RWPE1 (cell line): ENCODE data around the gene CNTRL.

ENCODE experiments used
- CTCF ChIA-PET: fragments of 350-600 bp; sonication (Branson Sonifier 250); formaldehyde crosslinking; extraction: SDS; loops from one replicate; lab custom pipeline; 2021; lab: Yijun Ruan, JAX
- POLR2A ChIA-PET: fragments of 400-600 bp; formaldehyde crosslinking; extraction: SDS; loops from one replicate; lab custom pipeline; 2020; ENCODE audit warnings: antibody characterized with exemption; ENCODE audit not compliant: low non-redundant PET; lab: Yijun Ruan, JAX
- DNase-seq: peaks from one replicate; pipeline ENCODE4 v3.0.0; 2012; ENCODE audit warnings: low spot score
- H3K27ac ChIP-seq: fragments of 450-650 bp; 2 replicates; pipeline ENCODE4 v1.5.1; 2017
- CTCF ChIP-seq: fragments of 450-650 bp; conservative IDR thresholded peaks from 2 replicates; pipeline ENCODE4 v1.5.1; 2017; ENCODE audit warnings: low read depth, mild to moderate bottlenecking

The CNTRL gene

DNA sequence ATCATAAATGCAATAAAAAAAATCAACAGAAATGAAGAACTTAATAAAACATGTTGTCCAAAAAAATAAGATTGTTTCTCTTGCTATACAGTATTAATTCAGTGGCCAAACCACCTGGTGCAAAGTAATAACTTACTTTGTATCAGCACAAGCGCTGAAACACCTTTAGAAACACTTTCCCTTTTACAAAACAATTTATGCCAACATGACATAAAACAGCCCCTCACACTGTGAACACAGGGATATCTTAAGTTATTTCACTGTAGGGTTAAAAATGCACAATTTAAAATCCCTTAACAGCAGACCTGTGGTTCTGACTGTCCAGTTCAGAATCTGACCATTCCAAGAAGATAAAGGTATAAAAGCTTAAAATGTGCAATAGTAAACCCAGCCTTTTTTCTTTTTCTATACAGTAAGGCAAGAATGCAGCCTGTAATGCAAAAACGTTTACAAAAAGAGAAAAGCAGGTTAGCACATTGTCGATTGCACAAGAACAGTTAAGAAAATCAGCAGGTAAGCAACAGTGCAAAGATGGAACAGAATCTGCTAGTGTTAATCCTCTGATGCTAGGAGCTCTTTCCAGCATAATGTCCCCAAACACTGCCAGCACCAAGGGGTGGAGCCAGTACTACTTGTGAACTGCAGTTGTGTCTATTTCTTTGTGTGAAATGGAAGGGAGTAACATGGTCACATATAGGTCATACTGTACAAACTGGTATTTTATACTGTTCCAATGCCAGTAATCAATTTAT, 105.4 kb downstream of the CNTRL start:
- H3K27ac ChIP-seq, result no peak overlapping the region
- ChIA-PET CTCF (interaction anchor here (0.7 kb wide), 2 partner anchors 61 to 894 kb away, joined by 3 to 4 read pairs; no protein-coding TSS in a partner anchor), POLR2A (no interaction called here)
- TF ChIP-seq CTCF, result no peak
- DNase-seq, result no peak

GRCh38 chr9:121182101-121182836, 107.5 kb downstream of the CNTRL start:
- no peak overlapping the region for H3K27ac ChIP-seq
- ChIA-PET POLR2A (no interaction called here), CTCF (interaction anchor here (0.5 to 0.7 kb wide), 2 partner anchors 414 to 692 kb away, joined by 3 read pairs; no protein-coding TSS in a partner anchor)
- DNase-seq, result no peak
- TF ChIP-seq CTCF, result no peak

DNA sequence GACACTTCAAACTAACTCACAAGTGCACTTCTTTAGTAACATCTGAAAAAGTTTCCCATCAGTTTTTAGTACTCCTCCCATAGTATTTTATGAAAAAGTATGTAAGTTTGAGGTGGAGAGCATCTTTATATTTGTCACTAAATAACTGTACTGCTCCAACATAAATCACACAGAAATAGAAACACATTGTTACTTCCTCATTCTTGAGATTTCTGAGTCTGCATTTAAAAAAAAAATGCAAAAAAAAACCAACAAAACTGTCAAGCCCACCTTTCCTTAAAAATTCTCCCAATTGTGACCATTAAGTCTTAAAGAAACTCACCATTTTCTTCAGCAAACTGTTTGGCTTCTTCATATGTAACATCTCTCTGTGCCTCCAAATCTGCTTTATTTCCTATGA, 108.2 kb downstream of the CNTRL start:
- H3K27ac ChIP-seq, result no peak overlapping the region
- CTCF ChIA-PET, result no interaction called here
- no peak for TF ChIP-seq CTCF
- POLR2A ChIA-PET, result no interaction called here
- no peak for DNase-seq

GRCh38 chr9:121183666-121184423, 109.1 kb downstream of the CNTRL start:
- no peak overlapping the region for H3K27ac ChIP-seq
- no peak for TF ChIP-seq CTCF
- DNase-seq, result no peak
- ChIA-PET POLR2A (no interaction called here), CTCF (interaction anchor here (0.7 kb wide), 1 partner anchor 140 kb away, joined by 3 read pairs; no protein-coding TSS in a partner anchor)

DNA sequence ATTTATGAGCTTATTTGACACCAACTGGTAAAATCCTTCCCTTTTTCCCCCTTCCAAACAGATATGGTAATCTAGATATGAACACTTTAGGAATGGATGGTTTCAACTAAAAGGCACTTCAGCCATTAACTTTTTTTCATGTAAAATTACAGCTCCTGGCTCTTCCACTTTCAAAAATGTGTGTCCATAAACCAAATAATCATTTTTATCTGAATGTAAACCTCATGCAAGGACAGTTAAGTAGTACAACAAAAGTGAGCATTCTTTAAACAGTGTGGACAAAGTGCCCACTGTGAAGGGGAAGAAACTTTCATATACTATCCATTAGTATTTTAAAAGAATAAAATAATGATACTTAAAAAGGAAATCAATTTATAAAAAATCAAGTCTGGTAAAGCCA, 109.7 kb downstream of the CNTRL start:
- no peak for DNase-seq
- POLR2A ChIA-PET, result no interaction called here
- no peak for TF ChIP-seq CTCF
- CTCF ChIA-PET, result interaction anchor here (0.7 to 1.8 kb wide), 2 partner anchors 15 to 141 kb away, joined by 3 to 4 read pairs; no protein-coding TSS in a partner anchor
- H3K27ac ChIP-seq, result no peak overlapping the region

- no peak for DNase-seq
- no peak for TF ChIP-seq CTCF
- no peak overlapping the region for H3K27ac ChIP-seq
- POLR2A ChIA-PET, result interaction anchor here (0.8 kb wide), 1 partner anchor 16 kb away, joined by 8 read pairs; the partner anchor contains the start of gene RAB14
- CTCF ChIA-PET, result interaction anchor here (1.8 kb wide), 1 partner anchor 16 kb away, joined by 4 read pairs; no protein-coding TSS in a partner anchor
Measured at GRCh38 chr9:121185178-121185745, 110.5 kb downstream of the CNTRL start.
